Measurements from ENCODE around the gene AFF3.
"Not testable (repeated sequence)": the region's sequence is repeated elsewhere in the genome, so short reads cannot be mapped to it uniquely, and the experiment has no call there.

The AFF3 gene

DNA sequence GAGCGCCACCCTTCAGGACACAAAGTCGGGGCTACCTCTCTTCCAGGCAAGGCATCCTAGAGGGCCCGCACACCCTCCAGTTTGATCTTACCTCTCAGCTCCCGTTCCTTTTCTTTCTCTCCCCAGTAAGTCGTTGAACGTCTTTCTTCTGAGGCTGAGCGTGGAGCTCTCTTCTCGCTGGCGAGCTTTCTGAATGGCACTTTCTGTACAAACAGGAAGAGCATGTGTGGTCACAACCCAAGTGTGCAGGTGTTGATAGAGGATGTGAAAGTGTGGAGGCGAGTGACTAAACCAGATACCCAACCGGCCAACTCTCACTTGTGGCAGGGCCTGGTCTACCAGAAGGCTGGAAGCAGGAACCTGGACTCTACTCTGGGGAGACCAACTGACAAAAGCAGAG, at the start of gene AFF3:
TSS of gene AFF3 (minus strand) at position 198 of the 400 bp plus-strand sequence. CDS start 38,136 bp downstream, outside the sequence.
- no peak for DNase-seq

GRCh38 chr2:100189387-100189786, 47.0 kb upstream of the AFF3 start:
- no peak for DNase-seq

GRCh38 chr2:100188326-100188725, 45.9 kb upstream of the AFF3 start:
- no peak for DNase-seq

DNA sequence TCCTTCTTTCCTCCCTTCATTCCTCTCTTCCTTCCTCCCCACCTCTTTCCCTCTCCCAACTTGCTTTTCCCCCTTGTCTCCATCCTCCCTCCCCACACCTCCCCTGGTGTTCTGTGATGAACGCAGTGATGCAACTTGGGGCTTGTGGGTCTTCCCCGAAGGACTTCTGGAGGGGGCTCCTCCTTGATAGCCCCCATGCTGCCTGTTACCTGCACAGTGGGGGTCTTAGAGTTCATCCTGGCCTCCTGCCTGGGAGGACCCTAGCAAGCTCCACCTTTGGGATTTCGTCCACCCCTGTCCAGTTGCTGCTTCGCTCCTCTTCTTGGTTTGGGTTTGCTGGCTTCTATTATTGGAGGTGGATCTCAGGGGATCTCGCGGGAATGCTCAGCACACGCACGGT, 43.7 kb upstream of the AFF3 start:
- no peak for DNase-seq

- DNase-seq: no peak
These were observed 43.1 kb upstream of the AFF3 start for GRCh38 chr2:100185516-100185915.

DNA sequence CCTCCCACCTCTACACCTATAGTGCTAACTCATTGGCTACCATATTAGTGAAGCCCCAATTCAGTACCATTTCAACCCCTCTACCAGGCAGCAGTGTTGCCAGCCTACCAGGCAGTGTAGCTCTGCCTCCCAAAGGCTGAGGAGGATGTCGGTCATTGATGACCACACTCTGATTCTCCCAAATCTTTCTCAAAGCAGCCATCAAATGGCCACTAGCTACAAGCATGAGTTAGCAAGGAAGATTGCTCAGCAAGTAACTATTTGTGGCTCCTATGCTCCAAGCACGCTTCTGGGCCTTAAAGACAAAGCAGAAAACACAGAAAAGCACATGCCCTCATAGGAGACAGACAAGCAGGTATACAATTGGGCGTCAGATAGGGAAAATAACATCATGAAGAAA, 42.7 kb upstream of the AFF3 start:
- no peak for DNase-seq

DNA sequence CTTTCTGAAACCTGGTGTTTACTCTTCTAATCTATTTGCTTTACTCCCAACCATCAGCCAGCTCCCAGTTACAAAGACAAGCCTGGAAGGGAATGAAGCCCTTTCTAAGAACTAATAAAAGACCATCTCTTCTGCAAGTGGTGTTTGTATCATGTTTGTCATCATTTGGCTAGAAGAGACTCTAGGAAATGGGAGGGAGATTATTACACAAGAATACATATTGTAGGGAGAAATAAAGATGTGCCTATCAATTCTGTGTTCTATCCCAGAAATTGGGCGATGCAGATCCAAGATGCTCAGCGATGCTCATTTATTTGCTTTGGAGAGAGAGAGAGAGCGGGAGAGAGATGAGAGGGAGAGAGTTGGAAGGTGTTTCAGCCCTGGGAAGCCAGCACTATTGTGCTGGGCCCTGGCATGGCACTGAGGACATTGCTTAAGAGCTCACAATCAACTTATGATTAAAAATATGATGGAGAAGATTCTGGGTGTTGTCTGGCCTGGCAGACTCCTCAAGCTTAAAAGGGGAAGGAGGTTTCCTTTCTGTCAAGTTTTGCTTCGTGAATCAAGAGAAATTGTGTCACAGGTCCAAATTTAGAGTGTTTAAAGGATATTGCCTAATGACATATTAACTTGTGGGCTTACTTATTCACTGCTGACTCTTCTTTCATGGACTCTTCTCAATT, 41.8 kb upstream of the AFF3 start:
- no peak for DNase-seq

GRCh38 chr2:100182494-100183361, 40.3 kb upstream of the AFF3 start:
- DNase-seq: no peak

- DNase-seq: no peak
These were observed 38.1 kb upstream of the AFF3 start for GRCh38 chr2:100180503-100180902.

GRCh38 chr2:100179806-100180205, 37.4 kb upstream of the AFF3 start:
- DNase-seq: no peak

DNA sequence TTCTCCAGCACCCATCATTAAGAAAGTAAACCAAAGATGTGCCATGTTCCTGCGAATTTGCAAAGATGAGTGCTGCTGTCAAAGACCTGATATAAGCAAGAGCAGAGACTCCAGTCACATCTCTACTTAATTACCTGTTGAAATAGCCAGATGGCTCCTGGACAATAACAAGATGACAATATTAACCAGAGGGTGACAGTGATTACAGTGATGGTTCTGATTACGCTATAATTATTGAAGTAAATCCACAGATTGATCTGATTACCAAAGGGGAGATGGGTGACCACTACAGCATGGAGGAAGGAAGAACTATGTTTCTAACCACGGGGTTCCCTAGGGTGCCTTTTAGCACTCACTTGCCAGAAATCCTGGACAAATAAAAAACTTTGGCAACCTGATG, 36.5 kb upstream of the AFF3 start:
- DNase-seq: no peak

- no peak for DNase-seq
These were observed 35.8 kb upstream of the AFF3 start for GRCh38 chr2:100178085-100178788.

DNA sequence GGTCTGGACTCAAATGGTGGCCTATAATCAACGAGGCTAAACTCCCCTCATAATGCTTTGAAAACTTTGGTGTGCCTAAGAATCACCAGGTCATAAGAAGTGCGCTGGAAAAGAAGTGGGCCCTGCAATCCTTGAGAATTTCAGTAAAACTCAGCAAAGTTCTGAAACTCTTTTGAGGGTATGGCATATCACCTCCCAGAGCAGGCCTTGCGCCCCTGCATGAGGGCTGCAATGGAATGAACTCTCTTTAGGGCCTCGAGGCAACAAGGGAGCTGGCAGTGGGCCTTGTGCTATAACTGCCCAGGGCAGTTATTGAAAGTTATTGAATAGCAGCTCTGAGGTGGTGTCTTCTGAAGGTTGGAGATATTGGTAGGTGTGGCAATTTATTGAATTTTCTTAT, 34.5 kb upstream of the AFF3 start:
- no peak for DNase-seq

DNA sequence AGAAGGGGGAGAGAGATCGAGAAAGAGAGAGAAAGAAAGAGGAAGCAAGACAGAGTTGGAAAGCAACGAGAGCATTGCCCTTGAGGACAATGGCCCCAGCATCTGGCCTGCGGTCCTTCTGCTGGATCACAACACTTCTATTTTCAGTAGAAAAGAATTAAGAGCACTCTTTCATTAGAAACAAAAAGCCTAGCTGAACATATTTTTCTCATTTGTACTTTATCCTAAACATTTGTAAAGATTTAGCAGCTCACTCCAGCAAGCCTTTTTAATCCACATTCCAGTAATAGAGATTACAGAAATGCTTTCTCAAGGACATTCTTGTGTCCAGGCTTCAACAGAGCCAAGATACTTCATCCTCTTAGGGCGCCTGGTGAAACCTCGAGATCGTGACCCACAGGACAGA, 31.6 kb upstream of the AFF3 start:
- no peak for DNase-seq

DNA sequence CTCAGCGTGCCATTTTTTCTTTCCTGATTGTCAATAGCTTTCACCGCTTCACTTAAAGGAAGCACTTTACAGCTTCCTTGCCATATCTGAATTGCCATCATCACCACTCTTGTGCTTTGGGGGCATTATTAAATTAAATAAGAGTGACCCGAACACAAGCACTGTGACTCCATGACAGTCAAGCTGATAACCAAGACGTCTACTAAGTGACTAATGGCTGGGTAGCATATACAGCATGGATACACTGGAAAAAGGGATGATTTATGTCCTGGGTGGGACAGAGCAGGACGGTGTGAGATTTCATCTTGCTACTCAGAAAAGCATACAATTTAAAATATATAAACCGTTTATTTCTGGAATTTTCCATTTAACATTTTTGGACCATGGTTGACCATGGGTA, 24.3 kb upstream of the AFF3 start:
- DNase-seq: no peak

- no peak for DNase-seq
These were observed 21.2 kb upstream of the AFF3 start for GRCh38 chr2:100163605-100164004.

GRCh38 chr2:100161945-100162620, 19.7 kb upstream of the AFF3 start:
- DNase-seq: no peak

DNA sequence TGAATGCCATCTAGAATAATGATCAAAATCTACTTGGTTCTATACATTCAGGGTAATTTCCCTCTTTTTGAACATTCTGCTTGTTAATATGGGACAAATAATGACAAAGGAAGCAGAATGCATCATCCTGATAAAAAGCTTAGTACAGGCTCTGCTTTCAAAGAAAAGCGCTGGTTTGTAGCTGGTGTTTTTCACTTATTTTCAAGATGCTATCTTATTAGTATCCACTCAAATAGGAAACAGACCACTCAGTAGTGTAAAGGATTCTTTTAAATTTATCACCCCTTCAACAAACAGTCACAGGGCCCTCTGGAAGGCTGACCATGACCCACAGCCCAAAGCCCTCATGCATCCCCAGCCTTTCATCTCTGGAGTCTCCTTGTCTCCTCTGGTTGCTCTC, 18.0 kb upstream of the AFF3 start:
- DNase-seq: no peak

DNA sequence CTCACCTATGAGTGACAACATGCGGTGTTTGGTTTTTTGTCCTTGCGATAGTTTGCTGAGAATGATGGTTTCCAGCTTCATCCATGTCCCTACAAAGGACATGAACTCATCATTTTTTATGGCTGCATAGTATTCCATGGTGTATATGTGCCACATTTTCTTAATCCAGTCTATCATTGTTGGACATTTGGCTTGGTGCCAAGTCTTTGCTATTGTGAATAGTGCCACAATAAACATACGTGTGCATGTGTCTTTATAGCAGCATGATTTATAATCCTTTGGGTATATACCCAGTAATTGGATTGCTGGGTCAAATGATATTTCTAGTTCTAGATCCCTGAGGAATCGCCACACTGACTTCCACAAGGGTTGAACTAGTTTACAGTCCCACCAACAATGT, 9.4 kb upstream of the AFF3 start:
- not testable (repeated sequence) for DNase-seq

DNA sequence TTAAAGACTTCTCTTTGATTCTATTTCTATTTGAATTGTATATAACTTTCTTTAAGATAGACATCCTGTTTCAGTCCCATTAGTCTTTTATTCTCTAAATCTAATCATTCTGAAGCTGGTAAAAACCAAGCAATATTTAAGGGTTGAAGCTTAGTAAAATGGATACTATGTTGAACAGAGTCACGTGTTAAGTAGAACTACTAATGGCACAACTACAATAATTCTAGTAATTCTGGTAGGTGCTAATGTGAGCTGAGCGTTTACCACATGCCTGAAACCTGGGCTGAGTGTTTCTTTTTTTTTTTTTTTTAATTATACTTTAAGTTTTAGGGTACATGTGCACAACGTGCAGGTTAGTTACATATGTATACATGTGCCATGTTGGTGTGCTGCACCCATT, 8.9 kb upstream of the AFF3 start:
- no peak for DNase-seq

DNA sequence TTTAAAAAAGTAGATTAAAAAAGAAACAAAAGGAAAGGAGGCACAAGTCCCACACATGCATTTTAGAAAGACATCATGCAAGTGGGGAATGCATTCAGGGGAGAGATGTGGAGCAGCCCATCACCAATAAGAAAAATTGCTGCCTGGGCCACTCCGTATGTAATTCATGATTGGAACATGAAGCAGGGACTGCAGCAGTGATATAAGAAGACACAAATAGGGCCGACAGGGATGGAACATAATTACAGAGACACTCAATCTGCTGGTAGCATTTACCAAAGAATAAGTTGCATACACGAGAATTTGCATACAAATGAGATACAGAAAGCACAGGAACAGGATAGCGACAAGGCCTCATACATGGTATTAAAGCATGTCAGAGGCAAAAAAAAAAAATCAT, 6.5 kb upstream of the AFF3 start:
- DNase-seq: no peak

- DNase-seq: no peak
These were observed 4.2 kb upstream of the AFF3 start for GRCh38 chr2:100146657-100146960.

GRCh38 chr2:100145893-100146656, 3.7 kb upstream of the AFF3 start:
- DNase-seq: no peak
